SU-DHL-6 (cell line): ENCODE results near the gene SNX15.
A peak's percentile ranks its signal among the peaks of the same experiment; 100 is the strongest.

Experiments
- H2AFZ ChIP-seq: fragments of 200-600 bp; sonication (generic); 2 replicates; pipeline ENCODE4 v1.6.1; 2014; ENCODE audit warnings: low read depth, mild to moderate bottlenecking, moderate library complexity, mixed read lengths, antibody characterized with exemption, low read length; ENCODE audit not compliant: severe bottlenecking
- H3F3A ChIP-seq: fragments of 200-600 bp; shearing (Covaris generic); 2 replicates; pipeline ENCODE4 v1.6.0; 2016; ENCODE audit warnings: antibody characterized with exemption, mild to moderate bottlenecking; ENCODE audit not compliant: insufficient read depth
- H3K27ac ChIP-seq: fragments of 200-600 bp; sonication (generic); 2 replicates; pipeline ENCODE4 v1.5.1; 2016; ENCODE audit warnings: low read depth, mild to moderate bottlenecking, low read length, moderate library complexity, mixed read lengths
- H3K27me3 ChIP-seq: fragments of 200-600 bp; sonication (generic), shearing (Covaris generic); 2 replicates; pipeline ENCODE4 v1.6.0; 2014; ENCODE audit warnings: mild to moderate bottlenecking, low read length
- H3K36me3 ChIP-seq: fragments of 200-600 bp; sonication (generic); 2 replicates; pipeline ENCODE4 v1.6.1; 2014; ENCODE audit warnings: mild to moderate bottlenecking, low read length, mixed read lengths
- H3K4me2 ChIP-seq: fragments of 300-600, 200-600 bp; shearing (Covaris generic), sonication (generic); 2 replicates; pipeline ENCODE4 v1.6.0; 2014; ENCODE audit warnings: low read length, low read depth, mild to moderate bottlenecking; ENCODE audit not compliant: poor library complexity, severe bottlenecking
- H3K4me3 ChIP-seq: fragments of 200-600 bp; sonication (generic); 2 replicates; pipeline ENCODE4 v1.5.1; 2014; ENCODE audit warnings: antibody characterized with exemption, low read length, mild to moderate bottlenecking, mixed read lengths; ENCODE audit not compliant: insufficient read depth, poor library complexity, severe bottlenecking
- H3K79me2 ChIP-seq: fragments of 200-600 bp; sonication (generic); 2 replicates; pipeline ENCODE4 v1.6.1; 2014; ENCODE audit warnings: mild to moderate bottlenecking, low read length, moderate library complexity; ENCODE audit not compliant: insufficient read depth
- H3K9ac ChIP-seq: fragments of 200-600 bp; sonication (generic); 2 replicates; pipeline ENCODE4 v1.7.0; 2014; ENCODE audit warnings: mild to moderate bottlenecking, low read length
- H3K9me2 ChIP-seq: fragments of 200-600 bp; sonication (generic); replicated peaks from 2 replicates; pipeline ENCODE4 v1.6.1; 2014; ENCODE audit warnings: low read length; ENCODE audit not compliant: insufficient read depth
- H3K9me3 ChIP-seq: fragments of 200-600 bp; sonication (generic); 2 replicates; pipeline ENCODE4 v1.6.1; 2014; ENCODE audit warnings: low read length, mixed read lengths; ENCODE audit not compliant: insufficient read depth
- H4K20me1 ChIP-seq: fragments of 200-600 bp; sonication (generic); 2 replicates; pipeline ENCODE4 v1.6.1; 2014; ENCODE audit warnings: low read depth, mild to moderate bottlenecking, antibody characterized with exemption, low read length, moderate library complexity, mixed read lengths
- EZH2phosphoT487 ChIP-seq: fragments of 200-600 bp; sonication (generic), shearing (Covaris generic); conservative IDR thresholded peaks from 2 replicates; pipeline ENCODE4 v1.6.1; 2018; ENCODE audit warnings: mild to moderate bottlenecking, antibody characterized with exemption, low read length, moderate library complexity, mixed read lengths
- TF ChIP-seq, protein P1 (sequence below): fragments of 200-600 bp; sonication (generic); IDR thresholded peaks from one replicate; pipeline ENCODE4 v1.5.1; 2017; ENCODE audit warnings: antibody characterized with exemption, mild to moderate bottlenecking, low read length, moderate library complexity; ENCODE audit not compliant: insufficient read depth, poor library complexity, severe bottlenecking

SNX15 gene

DNA sequence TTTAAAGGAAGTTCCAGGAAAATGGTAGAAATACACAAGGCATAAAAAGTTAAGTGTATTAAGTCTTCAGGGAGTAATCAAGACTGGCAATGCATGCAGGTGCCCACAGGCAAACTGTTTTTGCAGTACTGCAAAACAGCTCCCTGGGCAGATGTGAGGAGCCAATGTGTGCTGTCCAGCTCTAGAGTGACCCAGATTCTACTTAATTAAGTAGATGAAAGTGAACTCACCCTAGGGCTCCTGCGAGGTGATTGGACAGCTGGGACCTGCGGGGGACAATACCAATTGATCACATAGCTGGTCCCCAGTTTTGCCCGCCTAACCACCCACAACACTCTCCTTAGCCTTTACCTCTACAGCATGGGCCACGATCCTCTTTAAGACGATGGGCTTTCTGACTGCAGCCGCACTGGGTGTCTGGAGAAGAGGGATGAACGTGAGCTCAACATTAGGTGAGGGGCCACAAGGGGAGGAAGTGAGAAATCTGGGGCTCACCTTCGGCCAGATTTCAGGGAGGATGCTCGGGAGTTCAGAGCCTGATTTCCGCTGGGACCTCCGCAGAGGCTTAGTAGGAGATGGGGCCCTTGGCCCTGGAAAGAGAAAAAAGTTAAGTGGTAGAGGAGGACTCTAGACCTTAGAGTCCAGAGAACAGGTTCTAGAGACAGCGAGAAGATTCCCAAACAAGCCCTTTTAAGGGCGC lies 56.0 kb downstream of the SNX15 start:
- H4K20me1 ChIP-seq: no peaks in the 10 kb centered on the region
- 0 out of 2 replicates have a peak, but pooled peaks cover under 1% of the 10 kb centered on the region for H3F3A ChIP-seq
- peak overlapping the region; percentile 39 for H2AFZ ChIP-seq
- H3K36me3 ChIP-seq: peaks cover 12% of the 10 kb centered on the region
- H3K27me3 ChIP-seq: no peaks in the 10 kb centered on the region
- TF ChIP-seq EZH2phosphoT487: no peak
- TF ChIP-seq, protein P1, sequence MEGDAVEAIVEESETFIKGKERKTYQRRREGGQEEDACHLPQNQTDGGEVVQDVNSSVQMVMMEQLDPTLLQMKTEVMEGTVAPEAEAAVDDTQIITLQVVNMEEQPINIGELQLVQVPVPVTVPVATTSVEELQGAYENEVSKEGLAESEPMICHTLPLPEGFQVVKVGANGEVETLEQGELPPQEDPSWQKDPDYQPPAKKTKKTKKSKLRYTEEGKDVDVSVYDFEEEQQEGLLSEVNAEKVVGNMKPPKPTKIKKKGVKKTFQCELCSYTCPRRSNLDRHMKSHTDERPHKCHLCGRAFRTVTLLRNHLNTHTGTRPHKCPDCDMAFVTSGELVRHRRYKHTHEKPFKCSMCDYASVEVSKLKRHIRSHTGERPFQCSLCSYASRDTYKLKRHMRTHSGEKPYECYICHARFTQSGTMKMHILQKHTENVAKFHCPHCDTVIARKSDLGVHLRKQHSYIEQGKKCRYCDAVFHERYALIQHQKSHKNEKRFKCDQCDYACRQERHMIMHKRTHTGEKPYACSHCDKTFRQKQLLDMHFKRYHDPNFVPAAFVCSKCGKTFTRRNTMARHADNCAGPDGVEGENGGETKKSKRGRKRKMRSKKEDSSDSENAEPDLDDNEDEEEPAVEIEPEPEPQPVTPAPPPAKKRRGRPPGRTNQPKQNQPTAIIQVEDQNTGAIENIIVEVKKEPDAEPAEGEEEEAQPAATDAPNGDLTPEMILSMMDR: no peak
- peak overlapping the region; percentile 88 for H3K9ac ChIP-seq
- peak overlapping the region; percentile 98 for H3K4me3 ChIP-seq
- peaks cover 63% of the 10 kb centered on the region for H3K79me2 ChIP-seq
- H3K9me2 ChIP-seq: no peaks in the 10 kb centered on the region
- peak overlapping the region; percentile 83 for H3K4me2 ChIP-seq
- peak overlapping the region; percentile 80 for H3K27ac ChIP-seq
- H3K9me3 ChIP-seq: no peaks in the 10 kb centered on the region

GRCh38 chr11:65083834-65084597 lies 56.8 kb downstream of the SNX15 start, which contains the start of the genes CDCA5 and ZFPL1:
Gene CDCA5 (minus strand): TSS chr11:65084040. CDS start chr11:65083978, 62 bp downstream.
Gene ZFPL1 (plus strand): TSS chr11:65084222. CDS start chr11:65084699, 477 bp downstream.
- peak within 1 kb of the TSS; percentile 39 for H2AFZ ChIP-seq
- H3K4me2 ChIP-seq: peak within 1 kb of the TSS; percentile 83
- peak within 1 kb of the TSS; percentile 88 for H3K9ac ChIP-seq
- H3F3A ChIP-seq: no peaks in the 10 kb centered on the region
- no peaks in the 10 kb centered on the region for H4K20me1 ChIP-seq
- H3K27me3 ChIP-seq: no peaks in the 10 kb centered on the region
- H3K79me2 ChIP-seq: peaks cover 56% of the 10 kb centered on the region
- peak within 1 kb of the TSS; percentile 98 for H3K4me3 ChIP-seq
- TF ChIP-seq, protein P1: no peak
- TF ChIP-seq EZH2phosphoT487: no peak
- H3K9me2 ChIP-seq: no peaks in the 10 kb centered on the region
- peak within 1 kb of the TSS; percentile 80 for H3K27ac ChIP-seq
- H3K9me3 ChIP-seq: no peaks in the 10 kb centered on the region
- H3K36me3 ChIP-seq: peaks cover 12% of the 10 kb centered on the region

GRCh38 chr11:65084598-65085375 lies 57.5 kb downstream of the SNX15 start:
- peak overlapping the region; percentile 88 for H3K9ac ChIP-seq
- H3K36me3 ChIP-seq: peaks cover 12% of the 10 kb centered on the region
- no peaks in the 10 kb centered on the region for H3K9me3 ChIP-seq
- no peaks in the 10 kb centered on the region for H3K27me3 ChIP-seq
- no peaks in the 10 kb centered on the region for H3K9me2 ChIP-seq
- no peaks in the 10 kb centered on the region for H4K20me1 ChIP-seq
- no peaks in the 10 kb centered on the region for H3F3A ChIP-seq
- H3K4me3 ChIP-seq: peak overlapping the region; percentile 98
- H3K4me2 ChIP-seq: peak overlapping the region; percentile 73
- no peak overlapping the region for H2AFZ ChIP-seq
- H3K27ac ChIP-seq: peak overlapping the region; percentile 80
- TF ChIP-seq EZH2phosphoT487: no peak
- TF ChIP-seq, protein P1: no peak
- H3K79me2 ChIP-seq: peaks cover 50% of the 10 kb centered on the region
